HG03565 (cell line): Measurements from ENCODE around the gene MED1.

Experiments used
- ATAC-seq: cut with Tn5 transposase; IDR thresholded peaks from one replicate; pipeline ENCODE4 v1.9.1; 2021; ENCODE audit warnings: mild to moderate bottlenecking, moderate library complexity; ENCODE audit not compliant: unreplicated experiment

The MED1 gene

GRCh38 chr17:39364236-39365025, 86.6 kb downstream of the MED1 start:
- no peak for ATAC-seq

- ATAC-seq: no peak
Measured at GRCh38 chr17:39361064-39361463, 90.0 kb downstream of the MED1 start.

- ATAC-seq: no peak
Measured at GRCh38 chr17:39360537-39360936, 90.5 kb downstream of the MED1 start.

- ATAC-seq: no peak
Measured at GRCh38 chr17:39359994-39360393, 91.1 kb downstream of the MED1 start.

GRCh38 chr17:39357986-39358385, 93.1 kb downstream of the MED1 start:
- ATAC-seq: no peak

GRCh38 chr17:39357488-39357887, 93.6 kb downstream of the MED1 start:
- ATAC-seq: no peak
